RWPE1 (cell line): Measurements from ENCODE around the gene MARCO.

ENCODE experiments used
- CTCF ChIA-PET: fragments of 350-600 bp; sonication (Branson Sonifier 250); formaldehyde crosslinking; extraction: SDS; loops from one replicate; lab custom pipeline; 2021; lab: Yijun Ruan, JAX
- POLR2A ChIA-PET: fragments of 400-600 bp; formaldehyde crosslinking; extraction: SDS; loops from one replicate; lab custom pipeline; 2020; ENCODE audit warnings: antibody characterized with exemption; ENCODE audit not compliant: low non-redundant PET; lab: Yijun Ruan, JAX
- DNase-seq: peaks from one replicate; pipeline ENCODE4 v3.0.0; 2012; ENCODE audit warnings: low spot score
- H3K27ac ChIP-seq: fragments of 450-650 bp; 2 replicates; pipeline ENCODE4 v1.5.1; 2017
- CTCF ChIP-seq: fragments of 450-650 bp; conservative IDR thresholded peaks from 2 replicates; pipeline ENCODE4 v1.5.1; 2017; ENCODE audit warnings: low read depth, mild to moderate bottlenecking

MARCO gene

GRCh38 chr2:118925476-118925875, 16.5 kb upstream of the MARCO start:
- H3K27ac ChIP-seq = no peak overlapping the region
- ChIA-PET CTCF (interaction anchor here (0.7 kb wide), 1 partner anchor 132 kb away, joined by 3 read pairs; no protein-coding TSS in a partner anchor), POLR2A (no interaction called here)
- DNase-seq = no peak
- no peak for TF ChIP-seq CTCF

GRCh38 chr2:118925981-118926380, 16.0 kb upstream of the MARCO start:
- POLR2A ChIA-PET = no interaction called here
- H3K27ac ChIP-seq = no peak overlapping the region
- DNase-seq = no peak
- CTCF ChIA-PET = no interaction called here
- no peak for TF ChIP-seq CTCF

- DNase-seq = no peak
- no peak overlapping the region for H3K27ac ChIP-seq
- ChIA-PET POLR2A (no interaction called here), CTCF (interaction anchor here (0.6 kb wide), 1 partner anchor 381 kb away, joined by 3 read pairs; no protein-coding TSS in a partner anchor)
- no peak for TF ChIP-seq CTCF
Measured at GRCh38 chr2:118929059-118929458, 12.9 kb upstream of the MARCO start.

GRCh38 chr2:118932949-118933348, 9.0 kb upstream of the MARCO start:
- TF ChIP-seq CTCF = no peak
- no peak overlapping the region for H3K27ac ChIP-seq
- ChIA-PET CTCF (no interaction called here), POLR2A (no interaction called here)
- no peak for DNase-seq

GRCh38 chr2:118936306-118936705, 5.7 kb upstream of the MARCO start:
- TF ChIP-seq CTCF = no peak

GRCh38 chr2:118936936-118937335, 5.1 kb upstream of the MARCO start:
- TF ChIP-seq CTCF = no peak
- CTCF ChIA-PET = interaction anchor here (0.6 kb wide), 1 partner anchor 191 kb away, joined by 3 read pairs; no protein-coding TSS in a partner anchor

More at GRCh38 chr2:118936306-118936705, 5.7 kb upstream of the MARCO start:
- DNase-seq = no peak
- POLR2A ChIA-PET = no interaction called here
- CTCF ChIA-PET = no interaction called here
- H3K27ac ChIP-seq = no peak overlapping the region

More at GRCh38 chr2:118936936-118937335, 5.1 kb upstream of the MARCO start:
- POLR2A ChIA-PET = no interaction called here
- no peak overlapping the region for H3K27ac ChIP-seq
- DNase-seq = no peak
